Tibial nerve (tissue), 3 donors: ENCODE measurements around the gene ERG28.

Source experiments
- POLR2A ChIP-seq, 2 donors: fragments of 450-650 bp; IDR thresholded peaks; one replicate each; pipeline ENCODE4 v1.6.1; 2017; ENCODE audit warnings: antibody characterized with exemption in 2 of 2, mild to moderate bottlenecking in 2 of 2, moderate library complexity in 2 of 2
- TF ChIP-seq, protein P1 (sequence below), 5 experiments: fragments of 200-600 bp in 3 of 5; fragments of 450-650 bp in 2 of 5; sonication (generic) in 3 of 5; IDR thresholded peaks; one replicate each; pipeline ENCODE4 v1.5.1; 2016 to 2019; ENCODE audit warnings: antibody characterized with exemption in 5 of 5, mild to moderate bottlenecking in 3 of 5, moderate library complexity in 2 of 5

DNA sequence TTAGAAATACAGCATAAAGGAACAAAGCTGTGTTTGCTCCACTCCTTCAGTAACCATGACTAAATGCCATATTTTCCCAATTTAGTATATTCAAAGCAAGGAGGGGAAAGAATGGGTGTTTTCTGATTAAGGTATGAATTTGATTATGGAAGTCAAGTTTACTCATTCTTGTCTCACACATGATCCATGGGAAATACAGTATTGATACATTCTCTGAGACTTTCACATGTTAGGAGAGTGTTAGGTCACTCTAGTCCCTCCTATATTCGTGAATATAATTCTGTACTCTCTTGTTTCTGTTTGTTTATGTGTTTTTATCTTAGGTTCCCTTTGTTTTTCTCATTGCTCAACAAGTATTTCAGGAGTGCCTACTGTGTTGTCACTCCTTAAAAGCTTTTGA is 42.8 kb upstream of the ERG28 start:
- TF ChIP-seq, protein P1, sequence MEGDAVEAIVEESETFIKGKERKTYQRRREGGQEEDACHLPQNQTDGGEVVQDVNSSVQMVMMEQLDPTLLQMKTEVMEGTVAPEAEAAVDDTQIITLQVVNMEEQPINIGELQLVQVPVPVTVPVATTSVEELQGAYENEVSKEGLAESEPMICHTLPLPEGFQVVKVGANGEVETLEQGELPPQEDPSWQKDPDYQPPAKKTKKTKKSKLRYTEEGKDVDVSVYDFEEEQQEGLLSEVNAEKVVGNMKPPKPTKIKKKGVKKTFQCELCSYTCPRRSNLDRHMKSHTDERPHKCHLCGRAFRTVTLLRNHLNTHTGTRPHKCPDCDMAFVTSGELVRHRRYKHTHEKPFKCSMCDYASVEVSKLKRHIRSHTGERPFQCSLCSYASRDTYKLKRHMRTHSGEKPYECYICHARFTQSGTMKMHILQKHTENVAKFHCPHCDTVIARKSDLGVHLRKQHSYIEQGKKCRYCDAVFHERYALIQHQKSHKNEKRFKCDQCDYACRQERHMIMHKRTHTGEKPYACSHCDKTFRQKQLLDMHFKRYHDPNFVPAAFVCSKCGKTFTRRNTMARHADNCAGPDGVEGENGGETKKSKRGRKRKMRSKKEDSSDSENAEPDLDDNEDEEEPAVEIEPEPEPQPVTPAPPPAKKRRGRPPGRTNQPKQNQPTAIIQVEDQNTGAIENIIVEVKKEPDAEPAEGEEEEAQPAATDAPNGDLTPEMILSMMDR (IDR thresholded peaks at IDR 0.05), result no peak
- no peak for TF ChIP-seq POLR2A (IDR thresholded peaks at IDR 0.05)
